Activated T-cell treated with anti-CD3 and anti-CD28 coated beads, Interleukin-2, amount 50 U/mL, for 24 hours (primary cell): Measurements from ENCODE around the gene GNA12.
A peak's percentile ranks its signal among the peaks of the same experiment; 100 is the strongest.
"Not testable (repeated sequence)": the region's sequence is repeated elsewhere in the genome, so short reads cannot be mapped to it uniquely, and the experiment has no call there.

ENCODE experiments used
- DNase-seq: peaks from one replicate; pipeline ENCODE4 v3.0.0-alpha.2; 2020
- H3K27ac Mint-ChIP-seq: 2 replicates; pipeline ENCODE4 v1.8.0; 2020; ENCODE audit warnings: mild to moderate bottlenecking, mixed read lengths
- H3K27me3 Mint-ChIP-seq: 2 replicates; pipeline ENCODE4 v1.8.0; 2020; ENCODE audit warnings: mixed read lengths
- H3K36me3 Mint-ChIP-seq: 2 replicates; pipeline ENCODE4 v1.8.0; 2020; ENCODE audit warnings: low read depth, mixed read lengths
- H3K4me1 Mint-ChIP-seq: 2 replicates; pipeline ENCODE4 v1.8.0; 2020; ENCODE audit warnings: low read depth, mixed read lengths
- H3K4me3 Mint-ChIP-seq: 2 replicates; pipeline ENCODE4 v1.8.0; 2020; ENCODE audit warnings: mild to moderate bottlenecking, moderate library complexity, mixed read lengths
- H3K9me3 Mint-ChIP-seq: 2 replicates; pipeline ENCODE4 v1.8.0; 2020; ENCODE audit warnings: mixed read lengths

The GNA12 gene

DNA sequence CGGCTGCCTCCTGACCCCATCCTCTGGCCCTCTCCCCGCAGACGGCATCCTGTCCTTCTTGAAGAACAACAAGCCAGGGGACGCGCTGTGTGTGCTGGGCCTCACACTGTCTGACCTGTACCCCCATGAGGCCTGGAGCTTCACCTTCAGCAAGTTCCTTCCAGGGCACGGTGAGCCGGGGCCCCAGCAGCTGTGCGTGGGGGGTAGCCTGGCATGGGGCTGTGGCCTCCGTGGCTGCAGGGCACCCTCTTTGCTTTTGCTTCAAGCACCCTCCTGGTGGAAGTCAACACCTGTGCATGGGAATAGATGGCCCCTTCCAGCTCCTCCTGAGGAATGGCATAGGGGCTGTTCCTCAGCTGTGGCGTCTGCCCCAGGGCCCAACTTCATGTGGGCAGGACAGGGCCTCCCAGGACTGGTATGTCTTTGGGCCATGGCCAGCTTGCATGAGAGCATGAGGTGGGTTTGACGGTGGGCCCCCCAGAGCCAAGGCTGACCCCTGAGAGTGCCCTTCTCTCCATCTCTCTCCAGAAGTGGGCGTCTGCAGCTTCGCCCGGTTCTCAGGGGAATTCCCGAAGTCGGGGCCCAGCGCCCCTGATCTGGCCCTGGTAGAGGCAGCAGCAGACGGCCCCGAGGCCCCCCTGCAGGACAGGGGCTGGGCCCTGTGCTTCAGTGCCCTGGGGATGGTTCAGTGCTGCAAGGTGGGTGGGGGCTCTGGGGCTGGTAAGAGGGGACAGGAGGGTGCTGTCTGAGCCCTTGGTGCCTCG is 135.4 kb downstream of the GNA12 start:
- H3K4me3 Mint-ChIP-seq = no peak overlapping the region
- peaks cover 4% of the 10 kb centered on the region for H3K27me3 Mint-ChIP-seq
- no peak for DNase-seq
- H3K4me1 Mint-ChIP-seq = peaks cover 23% of the 10 kb centered on the region
- no peaks in the 10 kb centered on the region for H3K36me3 Mint-ChIP-seq
- H3K27ac Mint-ChIP-seq = no peak overlapping the region
- H3K9me3 Mint-ChIP-seq = no peaks in the 10 kb centered on the region

DNA sequence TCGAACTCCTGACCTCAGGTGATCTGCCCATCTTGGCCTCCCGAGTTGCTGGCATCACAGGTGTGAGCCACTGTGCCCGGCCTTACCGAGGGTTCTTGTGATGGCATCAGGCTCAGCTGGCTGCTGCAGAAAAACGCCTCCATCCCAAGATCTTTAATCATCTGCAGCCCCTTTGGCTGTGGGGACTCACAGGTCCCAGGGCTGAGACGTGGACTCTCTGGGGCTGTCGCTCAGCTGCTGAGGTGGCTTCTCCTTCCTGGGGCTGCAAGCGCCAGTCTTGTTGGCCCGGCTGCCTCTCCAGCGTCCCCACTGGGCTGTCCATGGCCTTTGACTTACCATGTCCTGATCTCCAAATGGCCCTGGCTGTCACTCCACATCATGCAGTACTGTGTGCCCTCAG is 136.1 kb downstream of the GNA12 start:
- H3K4me3 Mint-ChIP-seq = no peak overlapping the region
- no peaks in the 10 kb centered on the region for H3K27me3 Mint-ChIP-seq
- H3K9me3 Mint-ChIP-seq = no peaks in the 10 kb centered on the region
- no peak for DNase-seq
- peaks cover 20% of the 10 kb centered on the region for H3K4me1 Mint-ChIP-seq
- no peaks in the 10 kb centered on the region for H3K36me3 Mint-ChIP-seq
- H3K27ac Mint-ChIP-seq = no peak overlapping the region

DNA sequence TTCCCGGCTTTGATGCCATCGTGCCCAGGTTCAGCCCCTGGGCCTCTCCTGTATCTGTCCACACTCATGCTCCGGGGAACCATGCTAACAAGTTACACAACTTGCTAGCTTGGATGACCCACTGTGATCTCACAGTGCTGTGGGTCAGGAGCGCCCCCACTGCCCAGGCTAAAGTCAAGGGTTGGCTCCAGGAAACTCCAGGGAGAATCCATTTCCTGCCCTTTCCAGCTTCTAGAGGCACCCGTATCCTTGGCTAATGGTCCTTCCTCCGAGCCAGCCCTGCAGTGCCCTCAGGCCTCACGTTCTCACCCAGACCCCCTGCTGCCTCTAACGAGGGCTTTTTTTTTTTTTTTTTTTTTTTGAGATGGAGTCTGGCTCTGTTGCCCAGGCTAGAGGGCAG is 136.6 kb downstream of the GNA12 start:
- peaks cover 20% of the 10 kb centered on the region for H3K4me1 Mint-ChIP-seq
- no peaks in the 10 kb centered on the region for H3K9me3 Mint-ChIP-seq
- DNase-seq = no peak
- H3K36me3 Mint-ChIP-seq = no peaks in the 10 kb centered on the region
- no peak overlapping the region for H3K4me3 Mint-ChIP-seq
- H3K27me3 Mint-ChIP-seq = no peaks in the 10 kb centered on the region
- H3K27ac Mint-ChIP-seq = no peak overlapping the region

DNA sequence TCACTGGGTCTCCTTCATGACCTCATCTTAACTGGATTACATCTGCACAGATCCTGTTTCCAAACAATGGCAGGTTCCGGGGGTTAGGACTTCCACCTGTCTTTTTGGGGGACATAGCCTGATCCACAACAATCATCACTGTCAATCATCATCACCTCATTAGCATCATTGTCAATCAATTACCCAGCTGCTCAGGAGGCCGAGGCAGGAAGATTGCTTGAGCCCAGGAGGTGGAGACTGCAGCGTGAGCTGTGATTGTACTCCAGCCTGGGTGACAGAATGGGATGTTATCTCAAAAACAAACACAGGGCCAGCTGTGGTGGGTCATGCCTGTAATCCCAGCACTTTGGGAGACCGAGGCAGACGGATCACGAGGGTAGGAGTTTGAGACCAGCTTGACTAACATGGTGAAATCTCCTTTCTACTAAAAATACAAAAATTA is 137.4 kb downstream of the GNA12 start:
- Mint-ChIP-seq H3K4me3 (no peak overlapping the region), H3K4me1 (peaks cover 20% of the 10 kb centered on the region), H3K36me3 (no peaks in the 10 kb centered on the region), H3K27ac (no peak overlapping the region), H3K9me3 (no peaks in the 10 kb centered on the region), H3K27me3 (no peaks in the 10 kb centered on the region)
- DNase-seq = no peak

DNA sequence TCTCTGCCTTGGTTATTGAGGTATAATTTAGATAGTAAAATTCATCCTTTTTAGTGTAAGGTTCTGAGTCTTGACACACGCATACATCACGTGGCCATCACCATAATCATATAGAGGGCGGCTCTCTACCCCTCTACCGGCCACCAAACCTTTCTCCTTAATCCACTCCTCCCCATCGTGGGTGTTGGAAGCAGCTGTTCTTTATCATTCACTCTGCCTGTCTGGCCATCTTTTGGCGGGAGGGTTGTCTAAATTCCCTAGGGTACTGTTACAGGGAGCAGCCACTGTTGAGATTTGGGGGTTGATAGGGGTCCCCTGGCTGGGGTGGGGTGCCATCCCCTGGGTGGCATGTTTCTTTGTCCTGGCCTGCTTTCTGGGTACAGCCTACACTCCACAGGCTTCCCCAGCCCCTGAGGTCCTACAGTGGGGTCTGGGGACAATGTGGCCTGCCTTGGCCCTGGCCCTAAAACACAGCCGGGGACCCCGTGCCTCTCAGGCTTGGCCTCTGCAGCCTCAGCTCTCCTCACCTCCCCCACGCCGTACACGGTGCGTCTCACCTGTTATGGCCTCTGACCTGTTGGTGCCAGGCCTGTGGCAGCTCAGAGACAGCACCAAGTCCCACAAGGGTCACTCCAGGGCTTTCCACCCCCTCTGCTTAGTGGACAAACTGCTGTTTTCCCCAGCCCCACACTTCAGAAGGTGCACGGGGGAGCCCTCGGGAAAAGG is 138.6 kb downstream of the GNA12 start:
- H3K4me1 Mint-ChIP-seq = peaks cover 12% of the 10 kb centered on the region
- no peak overlapping the region for H3K4me3 Mint-ChIP-seq
- no peak for DNase-seq
- no peaks in the 10 kb centered on the region for H3K27me3 Mint-ChIP-seq
- H3K36me3 Mint-ChIP-seq = no peaks in the 10 kb centered on the region
- no peak overlapping the region for H3K27ac Mint-ChIP-seq
- H3K9me3 Mint-ChIP-seq = no peaks in the 10 kb centered on the region

DNA sequence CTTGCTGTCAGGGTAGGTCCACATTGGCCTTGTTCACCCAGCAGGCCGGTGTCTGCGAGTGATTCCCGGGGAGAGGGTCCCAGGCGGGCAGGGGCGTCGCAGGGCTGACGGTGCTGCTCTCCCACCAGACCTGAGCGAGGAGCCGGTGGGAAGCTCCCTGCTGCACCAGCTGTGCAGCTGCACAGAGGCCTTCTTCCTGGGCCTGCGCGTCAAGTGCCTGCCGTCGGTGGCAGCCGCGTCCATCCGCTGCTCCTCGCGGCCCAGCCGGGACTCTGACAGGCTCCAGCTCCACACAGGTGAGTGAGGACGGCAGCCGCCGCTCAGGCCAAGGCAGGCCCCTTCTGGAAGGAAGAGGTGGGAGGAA is 141.5 kb downstream of the GNA12 start:
- Mint-ChIP-seq H3K4me1 (peaks cover 23% of the 10 kb centered on the region), H3K27me3 (no peaks in the 10 kb centered on the region), H3K9me3 (no peaks in the 10 kb centered on the region), H3K4me3 (no peak overlapping the region), H3K36me3 (no peaks in the 10 kb centered on the region), H3K27ac (no peak overlapping the region)
- DNase-seq = no peak

DNA sequence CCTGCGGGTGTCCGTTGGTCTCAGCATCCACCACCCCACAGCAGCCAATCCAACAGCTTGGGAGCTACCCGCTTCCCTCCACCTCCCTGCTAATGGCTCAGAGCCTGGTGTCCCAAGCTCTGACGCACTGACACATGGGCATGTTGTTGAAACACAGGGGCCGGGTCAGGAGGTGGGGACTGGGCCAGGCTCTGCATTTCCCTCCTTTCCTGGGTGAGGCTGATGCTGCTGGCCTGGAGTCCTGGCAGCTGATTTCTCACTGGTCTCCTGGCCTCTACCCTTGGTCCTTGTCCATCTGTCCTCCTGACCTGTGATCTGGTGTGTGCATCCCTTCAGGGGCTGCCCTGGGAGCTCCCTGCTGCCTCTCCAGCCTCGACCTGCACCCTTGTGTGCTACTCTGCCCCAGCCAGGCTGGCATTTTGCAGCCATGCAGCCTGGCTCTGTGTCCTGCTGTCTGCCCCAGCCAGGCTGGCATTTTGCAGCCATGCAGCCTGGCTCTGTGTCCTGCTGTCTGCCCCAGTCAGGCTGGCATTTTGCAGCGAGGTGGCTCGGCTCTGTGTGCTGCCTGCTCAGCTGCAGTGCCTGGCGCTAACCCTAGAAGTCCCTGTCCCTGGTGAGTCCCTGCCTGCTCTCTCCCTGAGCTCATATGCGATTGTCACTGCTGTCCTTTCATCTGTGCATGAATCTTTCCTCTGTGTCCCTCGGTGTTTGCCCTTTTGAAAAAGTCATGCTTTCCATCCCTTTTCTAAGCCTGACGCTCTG is 142.1 kb downstream of the GNA12 start:
- H3K27ac Mint-ChIP-seq = no peak overlapping the region
- H3K9me3 Mint-ChIP-seq = no peaks in the 10 kb centered on the region
- no peaks in the 10 kb centered on the region for H3K27me3 Mint-ChIP-seq
- H3K36me3 Mint-ChIP-seq = no peaks in the 10 kb centered on the region
- H3K4me1 Mint-ChIP-seq = peaks cover 23% of the 10 kb centered on the region
- no peak for DNase-seq
- H3K4me3 Mint-ChIP-seq = no peak overlapping the region

DNA sequence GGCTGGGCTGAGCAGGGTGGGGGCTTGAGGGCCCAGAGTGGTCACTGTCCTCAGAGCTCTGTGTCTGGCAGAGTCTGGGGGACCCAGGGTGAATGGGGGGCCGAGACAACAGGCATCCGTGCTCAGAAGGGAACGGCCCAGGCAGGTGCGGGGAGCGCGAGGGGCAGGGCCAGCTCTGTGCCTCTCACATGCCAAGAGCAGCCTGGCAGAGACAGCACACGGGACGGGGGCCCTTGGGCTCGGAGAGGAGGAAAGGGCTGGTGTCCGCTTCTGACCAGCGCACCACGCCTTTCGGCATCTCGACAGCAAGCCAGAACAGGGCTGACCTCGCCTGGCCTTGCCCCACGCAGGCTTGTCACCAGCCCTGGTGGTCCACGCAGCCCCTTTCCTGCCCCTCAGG is 142.7 kb downstream of the GNA12 start:
- peaks cover 23% of the 10 kb centered on the region for H3K4me1 Mint-ChIP-seq
- DNase-seq = no peak
- H3K36me3 Mint-ChIP-seq = no peaks in the 10 kb centered on the region
- H3K4me3 Mint-ChIP-seq = no peak overlapping the region
- H3K27me3 Mint-ChIP-seq = no peaks in the 10 kb centered on the region
- no peaks in the 10 kb centered on the region for H3K9me3 Mint-ChIP-seq
- no peak overlapping the region for H3K27ac Mint-ChIP-seq

DNA sequence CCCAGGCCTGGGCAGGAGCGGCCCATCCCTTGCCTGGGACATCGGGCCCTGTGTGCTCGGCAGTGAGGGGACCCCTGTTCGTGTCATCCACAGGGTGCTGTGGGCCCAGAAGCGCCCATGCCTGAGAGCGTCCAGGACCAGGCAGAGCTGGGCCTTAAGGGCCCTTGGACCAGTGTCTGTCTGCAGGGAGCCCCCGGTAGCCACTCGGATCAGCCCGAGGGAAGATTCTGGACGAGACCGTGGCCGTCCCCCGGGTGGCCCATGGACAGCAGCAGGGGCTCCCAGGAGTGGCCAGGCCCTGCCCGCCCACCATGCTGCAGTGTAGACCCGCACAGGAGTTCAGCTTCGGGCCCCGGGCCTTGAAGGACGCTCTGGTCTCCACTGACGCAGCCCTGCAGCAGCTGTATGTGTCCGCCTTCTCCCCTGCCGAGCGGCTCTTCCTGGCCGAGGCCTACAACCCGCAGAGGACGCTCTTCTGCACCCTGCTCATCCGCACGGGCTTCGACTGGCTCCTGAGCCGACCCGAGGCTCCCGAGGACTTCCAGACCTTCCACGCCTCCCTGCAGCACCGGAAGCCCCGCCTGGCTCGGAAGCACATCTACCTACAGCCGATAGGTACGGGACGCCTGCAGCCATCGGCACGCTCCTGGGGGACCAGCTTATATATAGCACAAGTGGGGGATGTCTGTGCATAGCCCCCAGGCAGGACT is 143.8 kb downstream of the GNA12 start:
- Mint-ChIP-seq H3K9me3 (no peaks in the 10 kb centered on the region), H3K27me3 (no peaks in the 10 kb centered on the region), H3K4me1 (peaks cover 23% of the 10 kb centered on the region), H3K4me3 (no peak overlapping the region), H3K27ac (no peak overlapping the region), H3K36me3 (no peaks in the 10 kb centered on the region)
- DNase-seq = no peak

DNA sequence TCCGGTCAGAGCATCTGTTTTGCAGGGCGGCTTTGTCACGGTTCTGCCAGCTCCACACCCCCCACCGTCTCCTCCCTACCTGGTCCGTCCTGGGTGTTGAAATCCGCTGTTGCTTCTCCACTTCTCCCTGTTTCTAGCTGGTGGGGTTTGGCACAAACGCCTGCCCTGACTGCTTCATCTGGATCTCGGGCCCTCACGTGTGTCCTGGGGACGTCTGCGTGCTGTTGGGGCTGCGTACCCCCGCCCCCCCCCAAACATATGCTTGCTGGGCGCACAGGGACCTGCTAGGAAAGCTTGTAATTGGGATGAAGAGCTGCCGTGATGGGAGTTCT is 144.9 kb downstream of the GNA12 start:
- Mint-ChIP-seq H3K4me3 (peak overlapping the region; percentile 38), H3K9me3 (no peaks in the 10 kb centered on the region), H3K4me1 (peaks cover 23% of the 10 kb centered on the region), H3K36me3 (no peaks in the 10 kb centered on the region), H3K27me3 (no peaks in the 10 kb centered on the region), H3K27ac (no peak overlapping the region)
- DNase-seq = no peak

DNA sequence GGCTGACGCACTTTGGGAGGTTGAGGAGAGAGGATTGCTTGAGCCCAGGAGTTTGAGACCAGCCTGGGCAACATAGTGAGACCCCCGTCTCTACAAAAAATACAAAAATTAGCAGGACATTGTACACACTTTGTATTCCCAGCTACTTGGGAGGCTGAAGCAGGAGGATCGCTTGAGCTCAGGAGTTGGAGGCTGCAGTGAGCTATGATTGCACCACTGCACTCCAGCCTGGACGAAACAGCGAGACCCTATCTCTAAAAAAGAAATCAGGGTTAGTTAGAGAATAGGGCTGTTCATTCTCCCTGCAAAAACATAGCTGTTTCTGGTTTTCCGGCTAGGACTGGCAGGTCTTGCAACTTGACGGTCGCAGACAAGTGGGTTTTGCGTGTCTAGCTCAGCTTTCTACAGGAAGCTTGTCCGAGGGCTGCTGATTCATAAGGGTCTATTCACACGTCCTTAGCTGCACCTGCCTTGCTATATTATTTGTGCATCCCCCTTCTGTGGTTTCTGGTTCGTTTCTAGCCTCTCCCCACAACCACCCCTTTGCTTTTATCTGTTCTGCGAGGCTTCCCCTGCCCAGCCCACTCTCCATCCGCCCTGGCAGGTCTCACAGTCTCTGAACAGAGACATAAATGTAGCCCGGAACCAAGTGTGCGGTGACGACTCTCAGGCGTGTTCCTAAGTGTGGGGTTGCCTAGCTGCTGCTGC is 145.4 kb downstream of the GNA12 start:
- H3K4me3 Mint-ChIP-seq = peak overlapping the region; percentile 38
- H3K27me3 Mint-ChIP-seq = no peaks in the 10 kb centered on the region
- peaks cover 23% of the 10 kb centered on the region for H3K4me1 Mint-ChIP-seq
- H3K36me3 Mint-ChIP-seq = no peaks in the 10 kb centered on the region
- H3K27ac Mint-ChIP-seq = peak overlapping the region; percentile 23
- H3K9me3 Mint-ChIP-seq = no peaks in the 10 kb centered on the region
- peak; percentile 73 for DNase-seq

DNA sequence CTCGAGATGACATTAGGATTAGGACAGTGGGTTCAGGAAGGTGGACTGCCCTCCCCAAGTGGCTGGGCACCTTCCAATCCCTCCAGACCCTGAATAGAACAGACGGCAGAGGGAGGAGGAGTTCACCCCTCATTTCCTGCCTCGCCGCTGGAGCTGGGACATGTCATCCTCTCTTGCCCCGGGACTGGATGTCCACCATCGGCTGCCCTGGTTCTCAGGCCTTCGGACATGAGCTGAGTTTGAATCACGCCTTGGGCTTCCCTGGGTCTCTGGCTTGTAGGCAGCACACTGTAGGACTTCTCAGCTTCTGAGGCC is 150.0 kb downstream of the GNA12 start:
- not testable (repeated sequence) for DNase-seq, H3K4me3 Mint-ChIP-seq, H3K36me3 Mint-ChIP-seq, H3K9me3 Mint-ChIP-seq, H3K27ac Mint-ChIP-seq
- Mint-ChIP-seq H3K27me3 (peaks cover 26% of the 10 kb centered on the region), H3K4me1 (peaks cover 12% of the 10 kb centered on the region)

DNA sequence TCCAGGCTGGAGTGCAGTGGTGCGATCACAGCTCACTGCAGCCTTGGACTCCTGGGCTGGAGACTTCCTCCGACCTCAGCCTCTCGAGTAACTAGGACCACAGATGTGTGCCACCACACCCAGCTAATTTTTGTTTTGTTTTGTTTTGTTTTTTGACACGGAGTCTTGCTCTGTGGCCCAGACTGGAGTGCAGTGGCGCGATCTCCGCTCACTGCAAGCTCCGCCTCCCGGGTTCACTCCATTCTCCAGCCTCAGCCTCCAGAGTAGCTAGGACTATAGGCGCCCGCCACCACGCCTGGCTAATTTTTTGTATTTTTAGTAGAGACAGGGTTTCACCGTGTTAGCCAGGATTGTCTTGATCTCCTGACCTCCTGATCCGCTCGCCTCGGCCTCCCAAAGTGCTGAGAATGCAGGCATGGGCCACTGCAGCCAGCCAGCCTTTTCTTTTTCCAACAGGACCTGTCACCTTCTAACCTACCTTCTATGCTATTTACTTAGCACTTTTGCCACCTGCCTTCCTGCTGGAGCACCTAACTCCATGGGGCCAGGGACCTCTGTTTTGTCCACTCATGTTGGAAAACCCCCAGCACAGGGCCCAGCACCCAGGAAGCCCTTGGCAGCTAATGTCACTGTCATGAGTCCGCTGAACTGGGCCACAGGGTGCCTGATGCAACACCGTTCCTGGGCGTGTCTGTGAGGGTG is 150.5 kb downstream of the GNA12 start:
- H3K27ac Mint-ChIP-seq, H3K9me3 Mint-ChIP-seq, H3K36me3 Mint-ChIP-seq, H3K4me3 Mint-ChIP-seq, DNase-seq: not testable (repeated sequence)
- Mint-ChIP-seq H3K27me3 (peaks cover 31% of the 10 kb centered on the region), H3K4me1 (peaks cover 12% of the 10 kb centered on the region)

DNA sequence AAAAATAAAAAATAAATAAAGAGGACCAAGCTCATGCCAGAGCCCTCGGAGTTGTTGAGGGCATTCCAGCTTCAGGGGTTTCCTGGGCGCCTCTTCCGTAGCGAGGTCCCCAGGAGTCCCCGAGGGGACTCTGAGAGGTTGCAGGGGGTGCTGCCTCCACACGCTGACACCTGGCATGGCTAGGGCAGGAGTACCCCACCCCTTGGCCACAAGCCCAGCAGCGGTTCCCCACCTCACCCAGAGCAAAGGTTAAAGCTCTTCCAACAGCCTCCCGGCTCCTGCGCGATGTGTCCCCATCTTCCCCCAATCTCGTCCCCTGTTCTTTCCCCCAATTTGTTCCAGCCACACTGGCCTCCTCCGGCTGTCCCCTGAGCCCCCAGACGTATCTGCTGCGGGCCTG is 151.6 kb downstream of the GNA12 start:
- Mint-ChIP-seq H3K4me1 (peaks cover 10% of the 10 kb centered on the region), H3K9me3 (no peaks in the 10 kb centered on the region), H3K4me3 (no peak overlapping the region), H3K27me3 (peaks cover 37% of the 10 kb centered on the region), H3K27ac (no peak overlapping the region), H3K36me3 (no peaks in the 10 kb centered on the region)
- no peak for DNase-seq
